Jurkat, Clone E6-1 (cell line): Measurements from ENCODE around the gene MAGEA4.

Experiments used
- DNase-seq: peaks from one replicate; pipeline ENCODE4 v3.0.0-alpha.2; 2011; ENCODE audit warnings: low read depth, low spot score
- H3K4me3 ChIP-seq: 2 replicates; pipeline ENCODE4 v1.5.1; 2011; ENCODE audit warnings: mild to moderate bottlenecking, low read length, control low read depth, moderate library complexity

MAGEA4 gene

GRCh38 chrX:151921292-151921691 lies 8.6 kb downstream of the MAGEA4 start:
- no peak overlapping the region for H3K4me3 ChIP-seq
- no peak for DNase-seq

GRCh38 chrX:151921866-151922265 lies 9.2 kb downstream of the MAGEA4 start:
- DNase-seq: no peak
- H3K4me3 ChIP-seq: no peak overlapping the region

GRCh38 chrX:151922692-151923091 lies 10.0 kb downstream of the MAGEA4 start:
- H3K4me3 ChIP-seq: no peak overlapping the region
- no peak for DNase-seq

GRCh38 chrX:151923648-151924047 lies 11.0 kb downstream of the MAGEA4 start:
- no peak for DNase-seq
- no peak overlapping the region for H3K4me3 ChIP-seq

- H3K4me3 ChIP-seq: no peak overlapping the region
- DNase-seq: no peak
Measured at GRCh38 chrX:151929126-151929525, 16.4 kb downstream of the MAGEA4 start.

- no peak overlapping the region for H3K4me3 ChIP-seq
Measured at GRCh38 chrX:151935358-151935757, 22.7 kb downstream of the MAGEA4 start.

GRCh38 chrX:151938172-151938571 lies 25.5 kb downstream of the MAGEA4 start:
- no peak overlapping the region for H3K4me3 ChIP-seq
- DNase-seq: no peak

More at GRCh38 chrX:151935358-151935757, 22.7 kb downstream of the MAGEA4 start:
- no peak for DNase-seq

GRCh38 chrX:151954730-151955129 lies 42.0 kb downstream of the MAGEA4 start:
- H3K4me3 ChIP-seq: no peak overlapping the region
- no peak for DNase-seq

- DNase-seq: no peak
- H3K4me3 ChIP-seq: no peak overlapping the region
Measured at GRCh38 chrX:151958101-151958500, 45.4 kb downstream of the MAGEA4 start.

GRCh38 chrX:151962034-151962433 lies 49.3 kb downstream of the MAGEA4 start:
- H3K4me3 ChIP-seq: no peak overlapping the region
- DNase-seq: no peak

GRCh38 chrX:151966236-151966635 lies 53.5 kb downstream of the MAGEA4 start:
- no peak for DNase-seq

GRCh38 chrX:151970027-151970426 lies 57.3 kb downstream of the MAGEA4 start:
- DNase-seq: no peak
- H3K4me3 ChIP-seq: no peak overlapping the region

More at GRCh38 chrX:151966236-151966635, 53.5 kb downstream of the MAGEA4 start:
- no peak overlapping the region for H3K4me3 ChIP-seq

GRCh38 chrX:151970661-151971060 lies 58.0 kb downstream of the MAGEA4 start:
- DNase-seq: no peak
- H3K4me3 ChIP-seq: no peak overlapping the region

GRCh38 chrX:151973060-151973661 lies 60.5 kb downstream of the MAGEA4 start:
- DNase-seq: no peak
- no peak overlapping the region for H3K4me3 ChIP-seq

- no peak for DNase-seq
Measured at GRCh38 chrX:151973851-151974335, 61.2 kb downstream of the MAGEA4 start.

More at GRCh38 chrX:151973851-151974335, 61.2 kb downstream of the MAGEA4 start:
- H3K4me3 ChIP-seq: no peak overlapping the region
